Natural killer cell (primary cell): ENCODE measurements around the gene HOXB1. TPM values are rescaled to one million over a fixed set of nuclear protein-coding genes. Genes with fewer than 3 reads are reported as not detected.

Source experiments
- ATAC-seq, 3 donors: fragments of 150-1000 bp in 2 of 3; fragments of 200-7000 bp in 1 of 3; cut with Tn5 transposase; 1 replicate in 1 of 3; 2 replicates in 2 of 3; pipeline ENCODE4 v1.10.0; 2021; ENCODE audit warnings: mild to moderate bottlenecking in 2 of 3, moderate library complexity in 2 of 3
- DNase-seq, 2 donors: peaks; one replicate each; pipeline versions ENCODE4 v3.0.0 to v3.0.0-alpha.2; 2013 to 2021; ENCODE audit warnings: mixed read lengths in 1 of 2
- H3K27ac ChIP-seq: one replicate; pipeline ENCODE4 v1.5.1; 2013; ENCODE audit warnings: mild to moderate bottlenecking, low read length
- H3K27me3 ChIP-seq: one replicate; pipeline ENCODE4 v1.6.1; 2013; ENCODE audit warnings: low read length; ENCODE audit not compliant: control insufficient read depth, insufficient read depth
- H3K36me3 ChIP-seq: one replicate; pipeline ENCODE4 v1.6.1; 2013; ENCODE audit warnings: low read length; ENCODE audit not compliant: control insufficient read depth, insufficient read depth
- H3K4me1 ChIP-seq: one replicate; pipeline ENCODE4 v1.6.1; 2013; ENCODE audit warnings: low read length; ENCODE audit not compliant: control insufficient read depth, insufficient read depth
- H3K4me3 ChIP-seq: one replicate; pipeline ENCODE4 v1.5.1; 2013; ENCODE audit warnings: low read length
- H3K9me3 ChIP-seq: one replicate; pipeline ENCODE4 v1.6.1; 2013; ENCODE audit warnings: low read length; ENCODE audit not compliant: control insufficient read depth, insufficient read depth
- H3K27ac Mint-ChIP-seq, 2 donors: one replicate each; pipeline ENCODE4 v1.8.0; 2022; ENCODE audit warnings: mild to moderate bottlenecking in 2 of 2, mixed read lengths in 2 of 2, moderate library complexity in 1 of 2
- H3K27me3 Mint-ChIP-seq, 2 donors: one replicate each; pipeline ENCODE4 v1.8.0; 2022; ENCODE audit warnings: low read depth in 2 of 2, mixed read lengths in 2 of 2
- H3K36me3 Mint-ChIP-seq: one replicate; pipeline ENCODE4 v1.8.0; 2022; ENCODE audit warnings: mixed read lengths
- H3K4me1 Mint-ChIP-seq, 2 donors: one replicate each; pipeline ENCODE4 v1.8.0; 2022; ENCODE audit warnings: mixed read lengths in 2 of 2
- H3K4me3 Mint-ChIP-seq: one replicate; pipeline ENCODE4 v1.8.0; 2022; ENCODE audit warnings: mild to moderate bottlenecking, moderate library complexity, mixed read lengths
- H3K9me3 Mint-ChIP-seq, 2 donors: one replicate each; pipeline ENCODE4 v1.8.0; 2022; ENCODE audit warnings: mixed read lengths in 2 of 2
- whole genome bisulfite sequencing: methylation state at CpG from one replicate; pipeline ENCODE4 v1.1.7; 2013; ENCODE audit warnings: missing lambda C conversion rate; ENCODE audit not compliant: insufficient coverage; 5-methylcytosine and 5-hydroxymethylcytosine counted together
- intact Hi-C: fragments of 100-400 bp; cut with micrococcal nuclease; formaldehyde crosslinking; loops from one replicate; pipeline ENCODE4 v1.14.2; 2022
- total RNA-seq, 4 donors: library from RNA; stranded (reverse); fragments of 120-200 nt in 1 of 4; gene quantifications; one replicate each; pipeline versions ENCODE4 v1.2.3 to v1.2.4, GENCODE V29; 2013 to 2022
- TF ChIP-seq, protein P1 (sequence below): fragments of 200-600 bp; IDR thresholded peaks from one replicate; pipeline ENCODE4 v1.8.0; 2022; ENCODE audit warnings: antibody characterized with exemption

Gene HOXB1
- total RNA-seq, 3 donors from 2014 or later (not counting 1 experiment from before 2014, with no cell fraction given), result not detected

GRCh38 chr17:48497103-48497502, 33.7 kb downstream of the HOXB1 start:
- Histone ChIP-seq H3K27me3 (peaks cover 6% of the 10 kb centered on the region), H3K36me3 (no peaks in the 10 kb centered on the region), H3K9me3 (no peaks in the 10 kb centered on the region), H3K4me1 (peaks cover 11% of the 10 kb centered on the region), H3K4me3 (no peak overlapping the region), H3K27ac (no peak overlapping the region)
- H3K4me3 Mint-ChIP-seq, result no peak overlapping the region
- TF ChIP-seq, protein P1, sequence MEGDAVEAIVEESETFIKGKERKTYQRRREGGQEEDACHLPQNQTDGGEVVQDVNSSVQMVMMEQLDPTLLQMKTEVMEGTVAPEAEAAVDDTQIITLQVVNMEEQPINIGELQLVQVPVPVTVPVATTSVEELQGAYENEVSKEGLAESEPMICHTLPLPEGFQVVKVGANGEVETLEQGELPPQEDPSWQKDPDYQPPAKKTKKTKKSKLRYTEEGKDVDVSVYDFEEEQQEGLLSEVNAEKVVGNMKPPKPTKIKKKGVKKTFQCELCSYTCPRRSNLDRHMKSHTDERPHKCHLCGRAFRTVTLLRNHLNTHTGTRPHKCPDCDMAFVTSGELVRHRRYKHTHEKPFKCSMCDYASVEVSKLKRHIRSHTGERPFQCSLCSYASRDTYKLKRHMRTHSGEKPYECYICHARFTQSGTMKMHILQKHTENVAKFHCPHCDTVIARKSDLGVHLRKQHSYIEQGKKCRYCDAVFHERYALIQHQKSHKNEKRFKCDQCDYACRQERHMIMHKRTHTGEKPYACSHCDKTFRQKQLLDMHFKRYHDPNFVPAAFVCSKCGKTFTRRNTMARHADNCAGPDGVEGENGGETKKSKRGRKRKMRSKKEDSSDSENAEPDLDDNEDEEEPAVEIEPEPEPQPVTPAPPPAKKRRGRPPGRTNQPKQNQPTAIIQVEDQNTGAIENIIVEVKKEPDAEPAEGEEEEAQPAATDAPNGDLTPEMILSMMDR, result no peak
- DNase-seq (no peak), ATAC-seq (no peak)
- intact Hi-C loops, result no loop called here
- no peaks in the 10 kb centered on the region for H3K9me3 Mint-ChIP-seq
- no peak overlapping the region for H3K27ac Mint-ChIP-seq
- no peaks in the 10 kb centered on the region for H3K4me1 Mint-ChIP-seq
- peaks cover 8 to 11% of the 10 kb centered on the region in 2 donors for H3K27me3 Mint-ChIP-seq
- 55% methylated on average over 2 of the region's 2 CpGs for WGBS
- H3K36me3 Mint-ChIP-seq, result no peaks in the 10 kb centered on the region

DNA sequence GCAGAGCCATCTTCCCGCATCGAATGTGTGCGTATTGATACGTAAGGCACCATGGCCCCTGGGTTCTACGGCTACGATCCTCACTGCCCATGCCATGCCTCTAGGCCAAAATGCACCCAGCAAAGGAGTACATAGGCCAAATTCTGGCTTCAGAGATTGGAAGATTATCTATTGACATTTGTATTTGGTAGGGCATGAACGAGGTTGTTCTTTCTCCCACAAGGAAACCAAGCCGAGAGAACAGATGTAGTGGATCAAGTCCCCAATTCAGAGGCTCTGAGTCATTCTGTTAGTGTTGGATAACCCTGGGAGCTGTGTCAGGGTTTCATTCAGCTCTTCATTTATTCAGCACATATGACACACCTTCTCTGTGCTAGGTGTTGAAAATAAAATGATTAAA, 36.5 kb downstream of the HOXB1 start:
- Histone ChIP-seq H3K4me1 (peaks cover 11% of the 10 kb centered on the region), H3K36me3 (no peaks in the 10 kb centered on the region), H3K4me3 (no peak overlapping the region), H3K27me3 (peaks cover 6% of the 10 kb centered on the region), H3K9me3 (no peaks in the 10 kb centered on the region), H3K27ac (no peak overlapping the region)
- H3K4me3 Mint-ChIP-seq, result peak overlapping the region; percentile 56
- no peaks in the 10 kb centered on the region for H3K9me3 Mint-ChIP-seq
- WGBS, result 96% methylated on average over 8 of the region's 8 CpGs
- TF ChIP-seq, protein P1, result no peak
- peaks cover 11 to 14% of the 10 kb centered on the region in 2 donors for H3K27me3 Mint-ChIP-seq
- ATAC-seq, result no peak
- intact Hi-C loops, result no loop called here
- H3K4me1 Mint-ChIP-seq, result no peaks in the 10 kb centered on the region
- H3K36me3 Mint-ChIP-seq, result no peaks in the 10 kb centered on the region
- H3K27ac Mint-ChIP-seq, result no peak overlapping the region
- DNase-seq, result no peak

DNA sequence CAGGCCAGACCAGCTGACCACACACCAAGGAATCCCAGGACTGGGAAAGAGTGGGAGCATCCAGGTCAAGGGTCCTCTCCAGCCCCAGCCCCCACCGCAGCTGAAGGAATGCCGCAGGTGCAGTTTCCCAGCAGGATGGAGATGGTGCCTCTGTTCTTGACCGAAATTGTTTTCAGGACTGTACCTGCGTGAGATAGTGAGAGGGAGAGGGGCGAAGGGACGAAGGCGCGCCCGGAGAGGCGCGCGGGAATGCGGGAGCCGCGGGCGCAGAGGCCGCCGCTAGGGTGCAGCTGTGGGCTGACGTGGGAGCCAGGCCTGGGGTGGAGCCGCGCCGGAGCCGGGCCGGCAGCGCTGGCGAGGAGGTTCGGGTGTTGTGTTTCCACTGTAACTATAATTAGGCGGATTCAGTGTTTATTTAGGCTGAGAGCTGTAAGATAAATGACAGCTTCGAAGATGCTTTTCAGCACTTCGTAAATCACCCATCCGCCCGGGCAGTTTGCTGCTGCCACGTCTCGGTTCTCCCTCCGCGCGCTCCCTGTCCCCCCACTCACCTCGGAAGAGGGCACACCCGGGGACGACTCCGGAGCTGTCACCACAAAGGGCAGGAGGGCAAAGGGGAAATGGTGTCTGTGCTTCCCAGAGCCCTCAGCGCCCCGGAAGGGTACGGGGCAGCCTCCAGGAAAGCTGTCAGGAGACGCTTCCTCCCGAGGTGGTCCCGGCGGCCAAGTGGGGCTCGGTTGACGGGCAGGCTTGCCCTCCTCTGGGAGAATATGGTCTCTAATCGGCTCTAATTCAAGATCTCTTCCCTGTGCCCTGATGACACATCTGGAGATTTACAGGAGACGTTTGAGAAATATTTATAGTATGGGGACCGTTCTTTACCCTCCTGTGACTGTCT, 38.2 kb downstream of the HOXB1 start:
- Mint-ChIP-seq H3K36me3 (no peaks in the 10 kb centered on the region), H3K9me3 (no peaks in the 10 kb centered on the region), H3K27me3 (peaks cover 3 to 12% of the 10 kb centered on the region in 2 donors), H3K27ac (peak overlapping the region in 1 of 2 donors; percentile 49), H3K4me1 (peaks cover 6% of the 10 kb centered on the region in 2 donors), H3K4me3 (peak overlapping the region; percentile 62)
- peaks cover 11% of the 10 kb centered on the region for H3K4me1 ChIP-seq
- no peaks in the 10 kb centered on the region for H3K9me3 ChIP-seq
- no peak overlapping the region for H3K27ac ChIP-seq
- DNase-seq (peak; percentile 62 to 83), ATAC-seq (peak; percentile 84 to 99 (median 98))
- 6% methylated on average over 53 of the region's 53 CpGs for WGBS
- intact Hi-C loops, result no loop called here
- TF ChIP-seq, protein P1, result peak; percentile 80
- peak overlapping the region; percentile 43 for H3K4me3 ChIP-seq
- H3K36me3 ChIP-seq, result no peaks in the 10 kb centered on the region
- peaks cover 6% of the 10 kb centered on the region for H3K27me3 ChIP-seq
